ENCODE results near the gene PDGFD.

The PDGFD gene

DNA sequence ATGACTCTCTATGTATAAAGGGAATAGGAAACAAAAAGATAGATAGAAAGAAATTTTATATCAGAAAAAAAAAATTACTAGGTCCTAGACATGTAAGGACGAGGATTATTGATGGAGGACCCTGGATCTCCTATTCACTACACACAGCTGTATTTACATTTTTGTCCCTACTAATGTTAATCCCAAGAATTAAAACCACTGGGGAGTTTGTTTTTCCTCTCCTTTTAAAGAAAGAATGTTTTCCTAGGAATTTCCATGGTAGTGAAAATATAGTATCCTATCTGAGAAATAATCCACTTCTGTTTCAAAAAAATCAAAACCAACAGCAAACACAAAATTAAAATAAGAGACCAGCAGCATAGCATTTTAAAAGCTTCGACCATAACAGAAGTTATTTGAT is 41.1 kb downstream of the PDGFD start:
- no peaks in the 10 kb centered on the region for H3K9me3 Mint-ChIP-seq
- ATAC-seq = no peak
- DNase-seq = no peak
- no peak overlapping the region for H3K27ac Mint-ChIP-seq
- H3K4me3 Mint-ChIP-seq = no peak overlapping the region
- no peaks in the 10 kb centered on the region for H3K4me1 Mint-ChIP-seq
- H3K27me3 Mint-ChIP-seq = no peaks in the 10 kb centered on the region
- no peaks in the 10 kb centered on the region for H3K36me3 Mint-ChIP-seq (ENCODE audit: low read depth)

DNA sequence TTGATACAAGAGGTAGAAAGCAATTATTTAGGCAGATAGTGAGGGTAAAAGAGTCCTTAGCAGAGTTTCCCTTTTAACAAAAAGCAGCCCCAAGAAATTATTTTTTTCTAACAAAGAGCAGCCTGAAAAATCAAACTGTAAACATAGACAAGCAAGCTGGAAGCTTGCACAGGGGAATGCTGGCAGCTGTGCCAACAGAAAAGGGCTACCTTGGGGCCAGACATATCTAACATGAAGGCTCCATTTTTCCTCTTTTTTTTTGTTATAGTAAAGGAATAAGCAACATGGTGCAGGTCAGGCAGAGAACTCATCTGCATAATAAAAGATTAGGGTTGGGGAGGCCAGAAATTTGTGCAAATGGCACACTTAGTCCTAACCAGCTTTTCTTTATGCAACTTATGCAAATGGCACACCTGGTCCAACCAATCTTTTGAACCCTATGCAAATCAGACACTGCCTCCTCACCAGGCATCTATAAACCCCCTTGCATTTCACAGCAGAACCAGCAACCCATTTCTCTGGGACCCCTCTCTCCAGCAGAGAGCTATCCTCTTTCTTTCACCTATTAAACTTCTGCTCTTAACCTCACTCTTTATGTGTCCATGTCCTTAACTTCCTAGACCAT is 41.8 kb downstream of the PDGFD start:
- Mint-ChIP-seq H3K4me1 (no peaks in the 10 kb centered on the region), H3K27me3 (no peaks in the 10 kb centered on the region), H3K4me3 (no peak overlapping the region), H3K36me3 (ENCODE audit: low read depth) (no peaks in the 10 kb centered on the region), H3K27ac (no peak overlapping the region), H3K9me3 (no peaks in the 10 kb centered on the region)
- ATAC-seq = no peak
- no peak for DNase-seq

- no peaks in the 10 kb centered on the region for H3K27me3 Mint-ChIP-seq
- no peaks in the 10 kb centered on the region for H3K4me1 Mint-ChIP-seq
- no peaks in the 10 kb centered on the region for H3K36me3 Mint-ChIP-seq (ENCODE audit: low read depth)
- ATAC-seq (no peak), DNase-seq (no peak)
- no peak overlapping the region for H3K4me3 Mint-ChIP-seq
- H3K9me3 Mint-ChIP-seq = no peaks in the 10 kb centered on the region
- H3K27ac Mint-ChIP-seq = no peak overlapping the region
Observed at GRCh38 chr11:104120493-104121137, 43.3 kb downstream of the PDGFD start.

- Mint-ChIP-seq H3K4me3 (no peak overlapping the region), H3K4me1 (no peaks in the 10 kb centered on the region)
Observed at GRCh38 chr11:104118105-104118744, 45.7 kb downstream of the PDGFD start.

GRCh38 chr11:104113541-104113940 is 50.4 kb downstream of the PDGFD start:
- Mint-ChIP-seq H3K36me3 (ENCODE audit: low read depth) (no peaks in the 10 kb centered on the region), H3K4me1 (no peaks in the 10 kb centered on the region), H3K27ac (no peak overlapping the region), H3K4me3 (no peak overlapping the region), H3K27me3 (no peaks in the 10 kb centered on the region), H3K9me3 (no peaks in the 10 kb centered on the region)
- DNase-seq (no peak), ATAC-seq (no peak)

More at GRCh38 chr11:104118105-104118744, 45.7 kb downstream of the PDGFD start:
- no peak overlapping the region for H3K27ac Mint-ChIP-seq
- no peaks in the 10 kb centered on the region for H3K27me3 Mint-ChIP-seq
- no peaks in the 10 kb centered on the region for H3K9me3 Mint-ChIP-seq
- no peaks in the 10 kb centered on the region for H3K36me3 Mint-ChIP-seq (ENCODE audit: low read depth)
- DNase-seq = no peak
- ATAC-seq = no peak

DNA sequence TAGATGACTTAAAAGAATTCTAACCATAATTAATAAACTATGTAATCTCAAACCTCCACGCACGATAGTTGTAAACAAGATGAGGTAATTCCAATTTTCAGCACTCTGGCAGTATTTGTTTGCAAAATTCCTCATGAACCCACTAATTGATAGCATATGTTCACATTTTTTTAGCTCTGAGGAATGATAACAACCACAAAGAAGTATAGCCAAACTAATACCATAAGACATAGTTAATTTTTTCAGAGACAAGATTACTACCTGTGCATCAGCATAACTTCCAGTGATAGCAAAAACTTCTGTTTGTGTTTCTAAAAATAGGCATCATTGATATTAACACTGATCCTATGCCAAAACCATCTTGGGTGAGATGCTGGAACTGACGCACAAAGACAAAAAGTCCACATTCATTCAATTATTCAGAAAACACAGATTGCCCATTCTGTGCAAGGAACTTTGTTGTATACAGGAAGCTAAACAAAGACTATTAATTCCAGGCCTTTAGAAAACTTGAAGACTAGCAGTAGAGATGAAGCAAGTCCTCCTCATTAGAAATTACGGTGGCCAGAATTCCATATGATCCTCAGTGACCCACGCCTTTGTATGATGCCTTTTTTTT is 57.7 kb downstream of the PDGFD start:
- Mint-ChIP-seq H3K27me3 (no peaks in the 10 kb centered on the region), H3K4me3 (no peak overlapping the region), H3K27ac (no peak overlapping the region), H3K9me3 (no peaks in the 10 kb centered on the region), H3K4me1 (no peaks in the 10 kb centered on the region), H3K36me3 (ENCODE audit: low read depth) (no peaks in the 10 kb centered on the region)
- DNase-seq = no peak
- ATAC-seq = no peak

DNA sequence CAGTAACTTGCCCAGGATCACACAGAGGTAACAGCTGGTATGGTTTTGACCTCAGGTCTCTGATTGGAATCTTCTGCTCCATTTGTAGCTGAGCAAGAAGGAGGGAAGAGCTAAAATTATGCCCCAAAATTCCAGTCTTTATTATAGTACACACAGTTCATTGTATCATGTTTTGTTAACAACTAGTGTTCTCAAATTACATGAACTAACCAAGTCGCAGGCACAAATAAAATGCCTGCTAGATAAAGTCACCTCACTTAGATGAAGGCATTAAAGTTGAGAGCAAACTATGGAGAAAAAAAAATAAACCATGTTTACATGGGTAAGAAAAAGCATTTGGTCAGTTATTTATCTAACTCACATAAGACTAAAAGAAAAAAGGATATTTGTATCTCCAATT is 58.8 kb downstream of the PDGFD start:
- H3K27ac Mint-ChIP-seq = no peak overlapping the region
- no peak overlapping the region for H3K4me3 Mint-ChIP-seq
- H3K36me3 Mint-ChIP-seq (ENCODE audit: low read depth) = no peaks in the 10 kb centered on the region
- ATAC-seq (no peak), DNase-seq (no peak)
- no peaks in the 10 kb centered on the region for H3K27me3 Mint-ChIP-seq
- no peaks in the 10 kb centered on the region for H3K4me1 Mint-ChIP-seq
- H3K9me3 Mint-ChIP-seq = no peaks in the 10 kb centered on the region

DNA sequence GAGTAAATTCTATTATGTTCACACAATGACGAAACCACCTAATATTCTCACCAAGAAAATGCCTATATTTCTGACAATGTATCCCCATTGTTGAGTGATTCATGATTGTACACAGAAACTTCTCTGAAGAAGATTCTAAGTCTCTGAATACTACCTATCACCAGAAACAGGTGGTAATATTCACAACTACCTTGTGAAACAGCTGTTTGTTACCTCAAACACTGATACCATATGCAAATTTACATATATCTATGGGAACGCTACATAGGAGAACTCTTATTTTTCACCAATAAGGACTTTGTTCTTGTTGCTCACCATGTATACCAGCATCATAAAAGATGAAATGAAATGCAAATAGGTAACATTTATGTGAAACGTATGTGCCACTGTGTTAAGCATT is 59.3 kb downstream of the PDGFD start:
- Mint-ChIP-seq H3K4me3 (no peak overlapping the region), H3K27ac (no peak overlapping the region), H3K36me3 (ENCODE audit: low read depth) (no peaks in the 10 kb centered on the region), H3K27me3 (no peaks in the 10 kb centered on the region), H3K9me3 (no peaks in the 10 kb centered on the region), H3K4me1 (no peaks in the 10 kb centered on the region)
- ATAC-seq = no peak
- DNase-seq = no peak

DNA sequence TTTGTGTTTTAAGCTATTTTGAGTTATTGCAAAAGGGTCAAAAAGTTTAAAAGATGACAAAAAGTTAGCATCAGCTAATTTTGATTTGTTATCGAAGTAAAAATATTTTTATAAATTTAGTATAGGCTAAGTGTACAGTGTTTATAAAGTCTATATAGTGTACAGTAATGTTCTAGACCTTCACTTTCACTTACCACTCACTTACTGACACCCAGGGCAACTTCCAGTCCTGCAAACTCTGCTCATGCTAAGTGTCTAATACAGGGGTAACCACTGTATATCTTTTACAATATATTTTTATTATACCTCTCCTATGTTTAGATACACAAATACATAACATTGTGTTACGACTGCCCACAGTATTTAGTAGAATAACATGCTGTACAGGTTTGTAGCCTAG is 59.7 kb downstream of the PDGFD start:
- ATAC-seq (no peak), DNase-seq (no peak)
- Mint-ChIP-seq H3K36me3 (ENCODE audit: low read depth) (no peaks in the 10 kb centered on the region), H3K27me3 (no peaks in the 10 kb centered on the region), H3K4me1 (no peaks in the 10 kb centered on the region), H3K9me3 (no peaks in the 10 kb centered on the region), H3K4me3 (no peak overlapping the region), H3K27ac (no peak overlapping the region)

DNA sequence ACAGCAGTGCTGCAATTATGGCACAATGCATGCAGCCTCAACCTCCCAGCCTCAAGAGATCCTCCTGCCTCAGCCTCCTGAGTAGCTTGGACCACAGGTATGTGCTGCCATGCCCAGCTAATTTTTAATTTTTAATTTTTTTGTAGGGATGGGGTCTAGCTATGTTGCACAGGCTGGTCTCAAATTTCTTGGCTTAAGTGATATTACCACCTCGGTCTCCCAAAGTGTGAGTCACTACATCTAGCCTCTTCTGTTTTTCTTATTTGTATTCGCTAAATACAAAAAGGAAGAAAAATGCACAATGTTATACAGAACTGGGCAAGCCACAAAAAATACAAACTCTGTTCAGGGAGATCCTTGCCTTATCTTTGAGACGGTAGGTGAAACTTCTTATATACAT is 65.4 kb downstream of the PDGFD start:
- Mint-ChIP-seq H3K36me3 (ENCODE audit: low read depth) (no peaks in the 10 kb centered on the region), H3K4me3 (no peak overlapping the region), H3K4me1 (no peaks in the 10 kb centered on the region), H3K27me3 (no peaks in the 10 kb centered on the region), H3K9me3 (no peaks in the 10 kb centered on the region), H3K27ac (no peak overlapping the region)
- ATAC-seq (no peak), DNase-seq (no peak)

DNA sequence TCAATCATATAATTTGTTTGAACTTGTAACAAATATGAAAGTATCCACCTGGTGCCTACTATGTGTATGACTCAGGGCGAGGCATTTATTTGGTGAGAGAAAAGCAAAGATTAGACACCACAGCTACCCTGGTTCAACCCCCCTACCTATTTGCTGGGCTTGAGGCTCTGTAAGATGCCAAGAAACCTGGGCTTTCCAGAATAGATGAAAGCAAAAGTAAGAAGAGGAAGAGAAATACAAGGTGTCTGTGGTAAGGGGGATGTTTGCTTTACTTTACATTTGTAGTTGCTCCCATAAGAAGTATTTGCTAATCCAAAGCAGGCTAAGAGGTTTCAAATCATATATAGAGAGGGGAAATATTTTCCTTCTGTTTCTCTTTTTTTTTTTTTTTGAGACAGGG is 65.8 kb downstream of the PDGFD start:
- Mint-ChIP-seq H3K4me1 (no peaks in the 10 kb centered on the region), H3K27ac (no peak overlapping the region), H3K9me3 (no peaks in the 10 kb centered on the region), H3K36me3 (ENCODE audit: low read depth) (no peaks in the 10 kb centered on the region), H3K4me3 (no peak overlapping the region), H3K27me3 (no peaks in the 10 kb centered on the region)
- no peak for DNase-seq
- ATAC-seq = no peak

- Mint-ChIP-seq H3K4me1 (no peaks in the 10 kb centered on the region), H3K27ac (no peak overlapping the region), H3K27me3 (no peaks in the 10 kb centered on the region)
Observed at GRCh38 chr11:104096900-104097299, 67.0 kb downstream of the PDGFD start.

DNA sequence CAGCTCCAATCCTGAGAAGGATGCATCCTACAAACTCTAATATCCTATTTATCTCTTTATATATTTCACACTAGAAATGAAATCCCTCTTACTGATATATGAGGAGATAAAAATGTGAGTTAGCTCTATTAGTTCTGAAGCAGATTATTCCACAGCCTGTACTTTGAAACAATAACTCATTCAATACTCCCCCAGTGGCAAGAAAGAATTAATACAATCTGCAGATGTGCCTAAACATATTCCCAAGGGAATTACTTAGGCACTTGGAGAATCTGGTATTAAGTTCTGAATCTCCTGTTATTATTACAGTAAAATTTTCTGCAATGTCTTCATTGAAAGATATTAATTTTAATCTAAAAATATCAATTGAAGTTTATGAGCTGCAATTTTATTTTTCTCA is 68.2 kb downstream of the PDGFD start:
- no peaks in the 10 kb centered on the region for H3K27me3 Mint-ChIP-seq

More at GRCh38 chr11:104096900-104097299, 67.0 kb downstream of the PDGFD start:
- H3K36me3 Mint-ChIP-seq (ENCODE audit: low read depth) = no peaks in the 10 kb centered on the region
- DNase-seq (no peak), ATAC-seq (no peak)
- H3K9me3 Mint-ChIP-seq = no peaks in the 10 kb centered on the region
- H3K4me3 Mint-ChIP-seq = no peak overlapping the region

GRCh38 chr11:104094576-104094975 is 69.4 kb downstream of the PDGFD start:
- Mint-ChIP-seq H3K4me3 (no peak overlapping the region), H3K4me1 (no peaks in the 10 kb centered on the region), H3K27me3 (no peaks in the 10 kb centered on the region), H3K9me3 (no peaks in the 10 kb centered on the region), H3K36me3 (ENCODE audit: low read depth) (no peaks in the 10 kb centered on the region), H3K27ac (no peak overlapping the region)
- ATAC-seq = no peak
- no peak for DNase-seq

More for the DNA sequence above, 68.2 kb downstream of the PDGFD start:
- Mint-ChIP-seq H3K4me3 (no peak overlapping the region), H3K27ac (no peak overlapping the region), H3K4me1 (no peaks in the 10 kb centered on the region), H3K36me3 (ENCODE audit: low read depth) (no peaks in the 10 kb centered on the region), H3K9me3 (no peaks in the 10 kb centered on the region)
- no peak for DNase-seq
- ATAC-seq = no peak

Measured in activated naive CD8-positive, alpha-beta T cell treated with anti-CD3 and anti-CD28 coated beads, Interleukin-2, amount 50 U/mL, for 24 hours (primary cell).